Activated CD4-positive, alpha-beta T cell treated with anti-CD3 and anti-CD28 coated beads for 4 hours (primary cell): Measurements from ENCODE around the gene LPCAT3.

Source experiments
- DNase-seq, 2 donors: peaks; one replicate each; pipeline ENCODE4 v3.0.0-alpha.2; 2020

Gene LPCAT3

GRCh38 chr12:6952121-6952862, 66.0 kb downstream of the LPCAT3 start:
- peak in 1 of 2 donors; percentile 47 for DNase-seq

GRCh38 chr12:6951551-6952120, 66.6 kb downstream of the LPCAT3 start:
- DNase-seq, result no peak

GRCh38 chr12:6950811-6951540, 67.3 kb downstream of the LPCAT3 start, which contains the start of gene PTPN6:
Gene PTPN6, plus strand, starts transcription at chr12:6951356. Its CDS starts 157 bp downstream, at chr12:6951513.
- DNase-seq, result peak; percentile 59 to 78

DNA sequence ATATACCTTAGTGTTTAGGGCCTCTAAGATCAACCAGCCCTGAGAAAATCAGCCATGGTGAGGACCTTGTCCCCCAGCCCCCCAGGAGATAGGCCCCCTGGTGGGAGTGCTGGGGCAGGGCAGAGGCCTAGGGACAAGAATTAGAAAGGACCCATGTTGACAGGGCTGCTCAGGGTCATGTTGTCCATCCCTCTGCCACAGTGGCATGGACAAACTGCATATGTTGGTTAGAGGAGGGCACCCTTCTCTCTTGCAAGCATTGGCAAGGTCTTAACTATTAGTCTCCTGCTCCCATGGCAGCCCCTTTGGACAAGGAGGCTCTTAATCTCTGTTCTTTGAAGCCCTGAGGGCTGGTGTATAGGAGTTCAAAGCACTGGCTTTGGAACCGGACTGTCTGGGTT, 67.9 kb downstream of the LPCAT3 start:
- peak in 1 of 2 donors; percentile 27 for DNase-seq

DNA sequence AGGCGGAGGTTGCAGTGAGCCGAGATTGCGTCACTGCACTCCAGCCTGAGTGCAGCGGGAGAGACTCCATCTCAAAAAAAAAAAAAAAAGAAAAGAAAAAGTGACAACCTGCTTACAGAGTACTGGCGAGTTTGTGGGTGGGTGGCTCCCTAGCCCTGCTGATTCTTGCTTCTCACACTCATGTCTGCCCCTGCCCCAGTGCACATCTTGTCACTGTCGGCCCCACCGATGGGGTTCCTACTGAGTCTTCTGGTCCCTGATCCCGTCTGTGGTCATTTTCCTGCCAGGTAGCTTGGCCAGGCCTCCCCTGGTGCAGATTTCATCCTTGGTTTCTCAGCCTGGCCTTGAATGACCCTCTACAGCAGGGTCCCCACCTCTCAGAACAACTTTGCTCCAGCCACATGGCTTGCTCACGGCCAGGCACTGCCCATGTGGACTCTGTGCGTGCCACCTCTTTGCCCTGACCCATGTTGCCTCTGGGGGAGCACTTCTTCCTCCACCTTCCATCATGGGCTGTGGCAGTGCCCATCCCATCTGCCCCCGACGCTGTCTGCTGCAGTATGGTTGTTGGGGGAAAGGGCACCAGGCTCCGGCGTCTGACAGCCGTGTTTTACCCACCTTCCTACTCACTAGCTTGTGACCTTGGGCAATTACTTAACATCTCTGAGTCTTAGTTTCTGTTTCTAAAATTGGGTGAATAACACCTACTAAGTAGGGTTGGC, 69.2 kb downstream of the LPCAT3 start:
- DNase-seq, result peak in 1 of 2 donors; percentile 36

DNA sequence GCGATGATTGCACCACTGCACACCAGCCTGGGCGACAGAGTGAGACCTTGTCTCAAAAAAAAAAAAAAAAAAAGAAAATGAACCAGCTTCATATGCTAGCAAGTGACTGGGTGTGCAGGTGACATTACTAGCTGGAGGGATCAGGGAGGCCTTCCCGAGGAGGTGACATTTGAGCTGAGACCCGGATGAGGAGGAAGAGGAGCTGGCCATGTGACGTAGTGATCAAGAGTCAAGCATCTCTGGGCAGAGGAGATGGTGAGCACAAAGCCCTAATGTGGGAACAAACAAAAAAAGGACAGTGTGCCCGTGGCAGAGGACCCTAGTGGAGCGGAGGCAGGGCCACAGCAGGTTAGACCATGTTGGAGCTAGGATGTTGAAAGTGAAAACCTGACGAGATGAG, 70.7 kb downstream of the LPCAT3 start:
- no peak for DNase-seq

GRCh38 chr12:6946920-6947374, 71.3 kb downstream of the LPCAT3 start:
- DNase-seq, result no peak

- peak in 1 of 2 donors; percentile 52 for DNase-seq
These were observed 72.0 kb downstream of the LPCAT3 start for GRCh38 chr12:6946033-6946919.

- DNase-seq, result no peak
These were observed 72.7 kb downstream of the LPCAT3 start for GRCh38 chr12:6945613-6946012.

- peak; percentile 84 to 86 for DNase-seq
These were observed 73.7 kb downstream of the LPCAT3 start for GRCh38 chr12:6944381-6945186.

- peak in 1 of 2 donors; percentile 68 for DNase-seq
These were observed 74.4 kb downstream of the LPCAT3 start, which contains the start of the genes C12orf57 and RNU7-1 for GRCh38 chr12:6943722-6944380. Gene C12orf57, plus strand, starts transcription at chr12:6944022. Its CDS starts 100 bp downstream, at chr12:6944122. Gene RNU7-1, plus strand, starts transcription at chr12:6943816.

DNA sequence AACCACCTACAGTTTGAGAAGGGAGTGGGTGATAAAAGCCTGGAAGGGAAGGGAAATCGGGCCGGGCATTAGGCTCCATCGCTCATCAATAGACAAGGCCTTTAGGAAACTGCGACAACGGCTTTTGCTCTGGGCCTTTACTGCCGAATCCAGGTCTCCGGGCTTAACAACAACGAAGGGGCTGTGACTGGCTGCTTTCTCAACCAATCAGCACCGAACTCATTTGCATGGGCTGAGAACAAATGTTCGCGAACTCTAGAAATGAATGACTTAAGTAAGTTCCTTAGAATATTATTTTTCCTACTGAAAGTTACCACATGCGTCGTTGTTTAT, 74.9 kb downstream of the LPCAT3 start:
- DNase-seq, result peak; percentile 77 to 78

DNA sequence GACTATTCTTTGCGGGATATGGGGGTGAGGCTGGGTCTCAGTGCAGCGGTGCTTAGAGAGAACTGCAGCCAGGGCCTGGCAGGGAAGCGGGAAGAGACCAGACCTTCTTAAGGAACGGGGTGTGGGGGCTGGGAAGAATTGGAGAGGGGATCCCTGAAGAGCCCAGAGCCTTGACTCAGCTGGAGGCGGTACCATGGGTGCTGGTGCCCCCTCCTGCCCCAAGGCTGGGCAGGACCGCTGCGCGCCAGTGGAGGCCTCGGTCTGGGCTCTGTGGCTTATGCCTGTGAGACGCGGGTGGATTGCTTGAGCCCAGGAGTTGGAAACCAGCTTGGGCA, 76.0 kb downstream of the LPCAT3 start:
- DNase-seq, result no peak

DNA sequence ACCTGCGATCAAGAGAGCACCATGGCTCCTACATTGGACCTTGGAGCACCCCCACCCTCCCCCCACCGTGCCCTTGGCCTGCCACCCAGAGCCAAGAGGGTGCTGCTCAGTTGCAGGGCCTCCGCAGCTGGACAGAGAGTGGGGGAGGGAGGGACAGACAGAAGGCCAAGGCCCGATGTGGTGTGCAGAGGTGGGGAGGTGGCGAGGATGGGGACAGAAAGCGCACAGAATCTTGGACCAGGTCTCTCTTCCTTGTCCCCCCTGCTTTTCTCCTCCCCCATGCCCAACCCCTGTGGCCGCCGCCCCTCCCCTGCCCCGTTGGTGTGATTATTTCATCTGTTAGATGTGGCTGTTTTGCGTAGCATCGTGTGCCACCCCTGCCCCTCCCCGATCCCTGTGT, 76.5 kb downstream of the LPCAT3 start:
- no peak for DNase-seq

- DNase-seq, result no peak
These were observed 77.0 kb downstream of the LPCAT3 start for GRCh38 chr12:6941267-6941666.

- no peak for DNase-seq
These were observed 79.1 kb downstream of the LPCAT3 start for GRCh38 chr12:6939191-6939540.

DNA sequence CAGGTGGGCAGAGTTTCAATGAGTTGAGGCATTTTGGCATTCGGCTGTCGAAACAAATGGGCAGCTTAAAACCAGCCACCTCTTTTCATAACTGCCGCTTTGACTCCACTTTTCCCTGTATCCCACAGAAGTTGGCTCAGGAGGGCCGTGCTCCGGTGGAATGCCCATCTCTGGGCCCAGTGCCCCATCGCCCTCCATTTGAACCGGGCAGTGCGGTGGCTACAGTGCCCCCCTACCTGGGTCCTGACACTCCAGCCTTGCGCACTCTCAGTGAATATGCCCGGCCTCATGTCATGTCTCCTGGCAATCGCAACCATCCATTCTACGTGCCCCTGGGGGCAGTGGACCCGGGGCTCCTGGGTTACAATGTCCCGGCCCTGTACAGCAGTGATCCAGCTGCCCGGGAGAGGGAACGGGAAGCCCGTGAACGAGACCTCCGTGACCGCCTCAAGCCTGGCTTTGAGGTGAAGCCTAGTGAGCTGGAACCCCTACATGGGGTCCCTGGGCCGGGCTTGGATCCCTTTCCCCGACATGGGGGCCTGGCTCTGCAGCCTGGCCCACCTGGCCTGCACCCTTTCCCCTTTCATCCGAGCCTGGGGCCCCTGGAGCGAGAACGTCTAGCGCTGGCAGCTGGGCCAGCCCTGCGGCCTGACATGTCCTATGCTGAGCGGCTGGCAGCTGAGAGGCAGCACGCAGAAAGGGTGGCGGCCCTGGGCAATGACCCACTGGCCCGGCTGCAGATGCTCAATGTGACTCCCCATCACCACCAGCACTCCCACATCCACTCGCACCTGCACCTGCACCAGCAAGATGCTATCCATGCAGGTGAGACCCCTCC, 79.7 kb downstream of the LPCAT3 start:
- no peak for DNase-seq

DNA sequence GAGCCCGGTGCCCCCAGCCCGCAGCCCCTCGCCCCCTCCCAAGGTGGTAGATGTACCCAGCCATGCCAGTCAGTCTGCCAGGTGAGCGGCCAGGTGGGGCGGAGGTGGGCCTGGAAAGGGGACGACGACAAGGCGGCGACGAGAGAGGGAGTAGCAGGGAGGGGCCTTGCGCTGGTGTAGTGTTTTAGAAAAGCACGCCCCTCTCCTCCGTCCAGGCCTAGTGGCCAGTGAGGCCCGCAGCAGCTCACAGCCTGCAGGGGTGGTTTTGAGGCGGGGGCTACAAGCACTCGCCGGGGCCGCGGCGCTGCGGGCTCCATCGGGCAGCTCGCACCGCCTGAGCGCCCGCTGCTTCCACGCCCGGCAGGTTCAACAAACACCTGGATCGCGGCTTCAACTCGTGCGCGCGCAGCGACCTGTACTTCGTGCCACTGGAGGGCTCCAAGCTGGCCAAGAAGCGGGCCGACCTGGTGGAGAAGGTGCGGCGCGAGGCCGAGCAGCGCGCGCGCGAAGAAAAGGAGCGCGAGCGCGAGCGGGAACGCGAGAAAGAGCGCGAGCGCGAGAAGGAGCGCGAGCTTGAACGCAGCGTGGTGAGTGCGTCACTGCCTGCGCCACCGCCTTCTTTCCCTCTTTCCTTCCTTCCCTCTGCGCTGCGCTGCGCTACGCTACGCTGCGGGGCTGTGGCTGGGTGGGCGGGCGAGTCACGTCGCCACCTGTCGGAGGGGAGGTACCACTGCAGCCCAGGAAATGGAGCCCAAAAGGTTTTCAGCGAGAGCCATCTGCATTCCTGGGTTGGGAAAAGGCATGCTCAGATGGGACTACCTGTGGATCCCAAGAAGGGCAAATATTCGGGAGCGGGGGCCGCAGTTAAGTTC, 80.6 kb downstream of the LPCAT3 start:
- peak; percentile 91 to 92 for DNase-seq
